BLaER1 treated with 17β-estradiol and CSF1 and Interleukin-3, amounts not matched to agents 10 nM and 100 nM (cell line): ENCODE data around the gene ATP5PF.
"Not testable (repeated sequence)": the region's sequence is repeated elsewhere in the genome, so short reads cannot be mapped to it uniquely, and the experiment has no call there.

Experiments used
- H3K27ac ChIP-seq, 11 experiments: shearing (Covaris generic); formaldehyde crosslinking; 2 replicates each; pipeline ENCODE4 v1.8.1; 2022
- H3K27me3 ChIP-seq, 11 experiments: shearing (Covaris generic); formaldehyde crosslinking; 2 replicates each; pipeline ENCODE4 v1.8.1; 2022
- H3K36me3 ChIP-seq, 11 experiments: shearing (Covaris generic); formaldehyde crosslinking; 2 replicates each; pipeline ENCODE4 v1.8.1; 2022
- H3K4me1 ChIP-seq, 10 experiments: shearing (Covaris generic); formaldehyde crosslinking; 2 replicates each; pipeline ENCODE4 v1.8.1; 2022
- H3K4me2 ChIP-seq, 11 experiments: shearing (Covaris generic); formaldehyde crosslinking; 2 replicates each; pipeline ENCODE4 v1.8.1; 2022
- H3K4me3 ChIP-seq, 10 experiments: shearing (Covaris generic); formaldehyde crosslinking; 2 replicates each; pipeline ENCODE4 v1.8.1; 2022
- H3K9ac ChIP-seq, 11 experiments: shearing (Covaris generic); formaldehyde crosslinking; 2 replicates each; pipeline ENCODE4 v1.8.1; 2022
- H3K9me3 ChIP-seq, 11 experiments: shearing (Covaris generic); formaldehyde crosslinking; replicated peaks in 1 of 11; 2 replicates each; pipeline ENCODE4 v1.8.1; 2022
- H4K20me1 ChIP-seq, 11 experiments: shearing (Covaris generic); formaldehyde crosslinking; 2 replicates each; pipeline ENCODE4 v1.8.1; 2022
- Cebpa-rat ChIP-seq, 11 experiments: shearing (Covaris generic); IDR thresholded peaks; 2 replicates each; pipeline ENCODE4 v1.8.1; 2022

ATP5PF gene

GRCh38 chr21:25709684-25710265 lies 24.9 kb downstream of the ATP5PF start:
- H3K36me3 ChIP-seq = peaks cover 0 to 21% (median 2%) of the 10 kb centered on the region in 11 experiments; a peak in 9 of 22 replicates
- H3K27me3 ChIP-seq = no peaks in the 10 kb centered on the region
- H3K4me1 ChIP-seq = no peaks in the 10 kb centered on the region
- H3K4me3 ChIP-seq = no peak overlapping the region
- H4K20me1 ChIP-seq = no peaks in the 10 kb centered on the region
- H3K4me2 ChIP-seq = no peak overlapping the region
- no peaks in the 10 kb centered on the region for H3K9me3 ChIP-seq
- no peak overlapping the region for H3K9ac ChIP-seq
- H3K27ac ChIP-seq = no peak overlapping the region
- TF ChIP-seq Cebpa-rat (IDR thresholded peaks at IDR 0.05) = no peak

DNA sequence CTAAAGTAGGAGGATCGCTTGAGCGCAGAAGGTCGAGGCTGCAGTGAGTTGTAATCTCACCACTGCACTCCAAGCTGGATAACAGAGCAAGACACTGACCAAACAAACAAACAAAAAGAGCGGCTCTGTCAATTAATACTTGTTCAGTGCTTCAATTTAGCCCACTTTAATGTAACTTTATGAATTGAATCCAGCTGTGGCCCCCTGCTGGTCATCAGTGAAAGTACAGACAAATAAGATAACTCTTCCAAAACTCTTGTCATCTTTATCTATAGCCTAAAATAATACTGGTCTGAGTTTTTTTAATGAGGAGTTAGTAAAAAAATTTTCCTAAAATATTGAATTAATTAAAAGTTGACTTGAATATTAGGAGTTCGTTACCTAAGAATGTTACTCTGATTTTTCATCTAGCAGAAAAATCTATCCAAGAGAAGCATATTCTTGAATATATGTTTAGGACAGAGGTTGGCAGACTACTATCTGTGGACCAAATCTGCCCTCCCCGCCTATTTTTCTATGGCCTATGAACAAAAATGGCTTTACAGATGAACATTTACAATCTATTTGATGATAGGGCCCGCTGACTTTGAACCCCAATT lies 26.1 kb downstream of the ATP5PF start:
- Histone ChIP-seq H3K27me3 (no peaks in the 10 kb centered on the region), H3K9ac (no peak overlapping the region)
- TF ChIP-seq Cebpa-rat (IDR thresholded peaks at IDR 0.05) = no peak

GRCh38 chr21:25701529-25701928 lies 33.2 kb downstream of the ATP5PF start:
- Histone ChIP-seq H3K9me3 (peaks cover 0 to 6% (median 4%) of the 10 kb centered on the region in 11 experiments; a peak in 7 of 22 replicates), H3K4me3 (no peak overlapping the region), H3K27me3 (no peaks in the 10 kb centered on the region), H4K20me1 (no peaks in the 10 kb centered on the region), H3K4me2 (no peak overlapping the region), H3K36me3 (peaks cover 0 to 18% (median 7%) of the 10 kb centered on the region in 11 experiments; a peak in 5 of 22 replicates), H3K9ac (no peak overlapping the region), H3K4me1 (peaks cover 0 to 8% (median 0%) of the 10 kb centered on the region in 10 experiments; a peak in 4 of 20 replicates), H3K27ac (peak overlapping the region in 4 of 11 experiments; percentile 18 to 41 (median 31); a peak in 4 of 22 replicates)
- TF ChIP-seq Cebpa-rat (IDR thresholded peaks at IDR 0.05) = no peak

More for the DNA sequence above, 26.1 kb downstream of the ATP5PF start:
- H3K4me2 ChIP-seq = no peak overlapping the region
- no peak overlapping the region for H3K4me3 ChIP-seq
- H3K9me3 ChIP-seq = no peaks in the 10 kb centered on the region
- no peaks in the 10 kb centered on the region for H4K20me1 ChIP-seq
- H3K36me3 ChIP-seq = peaks cover 0 to 12% (median 0%) of the 10 kb centered on the region in 11 experiments; a peak in 3 of 22 replicates
- no peaks in the 10 kb centered on the region for H3K4me1 ChIP-seq
- H3K27ac ChIP-seq = no peak overlapping the region

DNA sequence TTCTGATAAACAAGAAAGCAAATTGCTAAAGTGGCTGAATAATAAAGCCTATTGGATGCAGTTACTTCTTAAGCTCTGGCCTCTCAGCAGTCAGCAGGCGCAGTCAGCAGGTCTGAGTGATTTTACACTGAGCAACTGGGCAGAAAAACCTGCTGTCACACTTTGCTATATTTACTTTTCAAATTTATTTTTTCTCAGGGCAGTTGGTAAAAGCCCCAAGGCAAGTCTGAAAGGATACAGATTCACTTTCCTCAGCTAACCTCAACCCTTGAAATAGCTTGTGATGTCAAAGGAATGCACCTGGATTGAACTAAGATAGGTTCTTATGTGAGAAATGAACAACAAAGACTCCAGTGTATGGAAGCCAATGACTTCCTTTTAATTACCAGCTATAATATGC lies 34.0 kb downstream of the ATP5PF start:
- H3K27me3 ChIP-seq = no peaks in the 10 kb centered on the region
- H3K4me3 ChIP-seq = no peak overlapping the region
- H3K4me2 ChIP-seq = no peak overlapping the region; a peak in 1 of 22 replicates
- no peak for TF ChIP-seq Cebpa-rat (IDR thresholded peaks at IDR 0.05)
- H3K4me1 ChIP-seq = peaks cover 0 to 8% (median 0%) of the 10 kb centered on the region in 10 experiments; a peak in 4 of 20 replicates
- no peaks in the 10 kb centered on the region for H4K20me1 ChIP-seq
- H3K36me3 ChIP-seq = peaks cover 0 to 17% (median 5%) of the 10 kb centered on the region in 11 experiments; a peak in 5 of 22 replicates
- no peak overlapping the region for H3K27ac ChIP-seq
- peaks cover 0 to 13% (median 9%) of the 10 kb centered on the region in 11 experiments; a peak in 8 of 22 replicates for H3K9me3 ChIP-seq
- no peak overlapping the region for H3K9ac ChIP-seq

GRCh38 chr21:25695461-25695860 lies 39.2 kb downstream of the ATP5PF start:
- Histone ChIP-seq H3K9me3 (peaks cover 3 to 20% (median 10%) of the 10 kb centered on the region in 11 experiments; a peak in 11 of 22 replicates), H3K36me3 (peaks cover 0 to 30% (median 9%) of the 10 kb centered on the region in 11 experiments; a peak in 8 of 22 replicates)
- not testable (repeated sequence) for H3K9ac ChIP-seq, H3K4me1 ChIP-seq, H4K20me1 ChIP-seq, H3K4me2 ChIP-seq, H3K27ac ChIP-seq, H3K27me3 ChIP-seq, H3K4me3 ChIP-seq

DNA sequence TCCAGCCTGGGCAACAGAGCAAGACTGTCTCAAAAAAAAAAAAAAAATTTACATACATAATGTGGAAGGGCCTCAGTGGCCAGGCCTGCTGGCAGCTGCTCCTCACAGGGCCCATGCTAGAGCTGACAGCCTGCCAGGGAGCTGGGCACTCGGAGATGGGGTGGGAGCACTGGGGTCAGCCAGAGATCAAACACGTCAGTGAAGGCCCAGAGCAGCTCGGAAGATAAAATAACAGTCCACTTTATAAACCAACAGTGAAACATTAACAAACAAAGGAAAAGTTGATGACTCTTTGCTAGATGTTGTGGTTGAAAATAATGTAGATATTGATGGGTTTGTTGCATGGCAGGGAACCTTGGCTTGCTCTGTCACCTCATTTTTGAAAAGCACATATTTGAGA lies 42.7 kb downstream of the ATP5PF start:
- no peaks in the 10 kb centered on the region for H4K20me1 ChIP-seq
- H3K4me3 ChIP-seq = no peak overlapping the region
- peaks cover 0 to 19% (median 0%) of the 10 kb centered on the region in 11 experiments; a peak in 7 of 22 replicates for H3K36me3 ChIP-seq
- H3K27ac ChIP-seq = no peak overlapping the region
- H3K9me3 ChIP-seq = peaks cover 0 to 19% (median 10%) of the 10 kb centered on the region in 11 experiments; a peak in 11 of 22 replicates
- H3K27me3 ChIP-seq = no peaks in the 10 kb centered on the region
- no peak overlapping the region for H3K4me2 ChIP-seq
- no peak for TF ChIP-seq Cebpa-rat (IDR thresholded peaks at IDR 0.05)
- no peaks in the 10 kb centered on the region for H3K4me1 ChIP-seq
- no peak overlapping the region for H3K9ac ChIP-seq

- no peak overlapping the region for H3K4me2 ChIP-seq
Measured at GRCh38 chr21:25689226-25689625, 45.5 kb downstream of the ATP5PF start.

DNA sequence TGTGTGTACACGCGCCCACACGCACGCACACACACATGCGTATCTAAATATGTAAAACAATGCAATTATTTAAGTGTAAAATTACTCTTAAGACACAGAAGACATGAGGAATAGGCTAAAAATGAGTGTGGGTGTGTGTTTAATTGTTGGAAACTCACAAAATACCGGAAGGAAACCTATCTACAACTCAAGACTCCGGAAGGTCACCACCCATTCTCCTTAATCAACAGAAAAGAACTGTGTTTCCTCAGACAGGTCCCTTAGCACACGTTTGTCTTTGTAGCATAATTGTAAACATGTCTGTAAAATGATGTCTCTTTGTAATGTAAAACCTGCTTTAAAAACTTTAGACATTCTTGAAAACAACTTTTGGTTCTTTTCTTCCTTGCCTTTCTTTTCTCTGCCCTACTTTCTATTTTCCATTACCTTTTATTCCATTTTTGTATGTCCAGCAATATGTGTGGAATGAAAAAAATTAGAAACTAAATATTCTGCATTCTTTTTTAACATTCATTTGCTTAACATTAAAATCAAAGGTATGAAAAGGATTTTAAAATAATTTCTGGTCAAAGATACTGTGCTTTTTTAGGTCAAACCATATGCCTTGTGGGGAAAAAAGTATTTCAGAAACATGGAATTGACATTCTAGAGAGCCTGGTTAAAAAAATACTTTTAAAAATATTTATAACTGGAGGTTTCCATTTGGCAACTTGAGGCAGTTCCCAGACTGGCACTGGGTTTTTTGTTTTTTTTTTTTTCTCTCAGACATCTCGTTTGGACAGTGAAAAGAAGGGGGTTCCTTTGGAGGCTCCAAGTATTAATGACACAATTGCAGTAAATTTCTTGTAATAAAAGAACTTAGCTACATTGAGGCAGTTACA lies 46.2 kb downstream of the ATP5PF start:
- Histone ChIP-seq H3K4me2 (no peak overlapping the region), H3K9me3 (no peaks in the 10 kb centered on the region), H3K36me3 (peaks cover 0 to under 1% (median 0%) of the 10 kb centered on the region in 11 experiments; a peak in 1 of 22 replicates), H3K27me3 (no peaks in the 10 kb centered on the region), H4K20me1 (no peaks in the 10 kb centered on the region), H3K4me3 (no peak overlapping the region), H3K4me1 (no peaks in the 10 kb centered on the region), H3K9ac (no peak overlapping the region), H3K27ac (no peak overlapping the region)
- TF ChIP-seq Cebpa-rat (IDR thresholded peaks at IDR 0.05) = no peak

More at GRCh38 chr21:25689226-25689625, 45.5 kb downstream of the ATP5PF start:
- Histone ChIP-seq H3K36me3 (peaks cover 0 to 8% (median 0%) of the 10 kb centered on the region in 11 experiments; a peak in 4 of 22 replicates), H3K27ac (no peak overlapping the region), H3K4me3 (no peak overlapping the region), H3K4me1 (no peaks in the 10 kb centered on the region), H3K9me3 (no peaks in the 10 kb centered on the region), H3K9ac (no peak overlapping the region), H4K20me1 (no peaks in the 10 kb centered on the region), H3K27me3 (no peaks in the 10 kb centered on the region)
- TF ChIP-seq Cebpa-rat (IDR thresholded peaks at IDR 0.05) = no peak

DNA sequence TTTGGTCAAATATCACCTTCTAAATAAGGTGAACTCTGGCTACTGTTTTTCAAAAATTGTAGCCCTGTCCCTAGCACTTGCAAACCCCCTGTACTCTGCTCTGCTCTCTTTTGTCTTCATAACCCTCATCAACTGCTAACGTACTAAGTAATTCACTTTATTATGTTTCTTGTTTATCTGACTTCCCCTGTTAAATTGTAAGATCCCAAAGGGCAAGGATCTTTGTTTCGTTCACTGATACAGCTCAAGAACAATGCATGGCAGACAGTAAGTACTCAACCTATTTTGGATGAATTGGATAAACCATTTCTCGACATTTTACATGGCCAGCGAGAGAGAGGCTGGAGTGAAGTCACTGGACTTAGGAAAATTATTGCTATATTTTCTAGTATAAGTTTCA lies 46.9 kb downstream of the ATP5PF start:
- no peak overlapping the region for H3K4me3 ChIP-seq
- H3K27ac ChIP-seq = no peak overlapping the region
- TF ChIP-seq Cebpa-rat (IDR thresholded peaks at IDR 0.05) = no peak
- no peaks in the 10 kb centered on the region for H3K4me1 ChIP-seq
- H3K36me3 ChIP-seq = no peaks in the 10 kb centered on the region
- H3K9ac ChIP-seq = no peak overlapping the region
- no peaks in the 10 kb centered on the region for H3K9me3 ChIP-seq
- H3K4me2 ChIP-seq = no peak overlapping the region
- no peaks in the 10 kb centered on the region for H4K20me1 ChIP-seq
- no peaks in the 10 kb centered on the region for H3K27me3 ChIP-seq
